LNCaP clone FGC (cell line): Measurements from ENCODE around the gene SMARCA1.

Source experiments
- DNase-seq: peaks from one replicate; pipeline ENCODE4 v3.0.0-alpha.2; 2011; ENCODE audit warnings: low read depth
- H3K4me3 ChIP-seq: 2 replicates; pipeline ENCODE4 v1.5.1; 2011; ENCODE audit warnings: mild to moderate bottlenecking, low read depth, low read length, control low read depth
- CTCF ChIP-seq: IDR thresholded peaks from 2 replicates; pipeline ENCODE4 v1.5.1; 2012; ENCODE audit warnings: mild to moderate bottlenecking; ENCODE audit not compliant: control insufficient read depth, insufficient read depth; ENCODE audit errors: extremely low read depth

Gene SMARCA1

GRCh38 chrX:129525896-129526295 is 2.6 kb upstream of the SMARCA1 start:
- no peak for TF ChIP-seq CTCF
- DNase-seq = no peak

GRCh38 chrX:129525162-129525561 is 1.9 kb upstream of the SMARCA1 start:
- H3K4me3 ChIP-seq = no peak overlapping the region
- DNase-seq = peak; percentile 70
- no peak for TF ChIP-seq CTCF

More at GRCh38 chrX:129525896-129526295, 2.6 kb upstream of the SMARCA1 start:
- H3K4me3 ChIP-seq = no peak overlapping the region

- TF ChIP-seq CTCF = no peak
- DNase-seq = no peak
- no peak overlapping the region for H3K4me3 ChIP-seq
Observed at GRCh38 chrX:129524250-129524850, 1.1 kb upstream of the SMARCA1 start.

GRCh38 chrX:129522184-129523078 is 859 bp downstream of the SMARCA1 start:
- TF ChIP-seq CTCF = no peak
- peak overlapping the region; percentile 51 for H3K4me3 ChIP-seq
- no peak for DNase-seq

DNA sequence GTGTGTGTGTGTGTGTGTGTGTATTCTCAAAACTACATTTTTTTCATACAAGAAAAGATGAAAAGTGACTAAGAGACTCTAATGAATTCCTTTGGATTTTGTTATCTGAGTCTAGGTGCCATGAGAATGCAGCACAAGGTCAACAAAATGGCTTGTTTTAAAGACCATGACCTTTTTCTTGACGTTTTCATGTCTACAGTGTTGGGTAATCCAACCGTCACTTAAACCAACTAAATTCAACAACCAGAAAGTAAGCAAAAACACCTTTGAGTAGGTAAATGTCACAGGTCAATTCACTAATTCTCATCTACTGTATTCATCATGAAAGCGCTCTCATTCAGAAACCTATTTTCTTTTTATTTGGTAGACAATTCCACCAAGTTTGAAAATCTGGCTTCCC is 3.1 kb downstream of the SMARCA1 start:
- TF ChIP-seq CTCF = no peak
- DNase-seq = no peak
- H3K4me3 ChIP-seq = no peak overlapping the region

DNA sequence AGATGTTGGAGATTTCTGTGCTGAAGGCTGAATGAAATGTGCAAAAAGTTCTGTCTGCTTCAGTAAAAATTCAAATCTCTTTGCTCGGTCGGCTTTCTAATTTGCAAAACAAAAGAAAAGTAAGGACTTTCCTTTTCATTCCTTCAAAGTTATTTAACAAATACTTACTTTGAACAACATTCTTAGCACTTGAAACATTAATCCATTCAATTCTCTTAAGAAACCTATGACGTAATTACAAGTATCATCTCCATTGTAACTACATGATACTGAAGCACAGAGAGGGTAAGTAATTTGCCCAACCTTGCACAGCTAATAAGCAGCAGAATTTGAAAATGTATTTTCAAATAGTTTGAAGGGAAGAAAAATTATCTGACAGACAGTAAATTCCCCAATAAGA is 6.9 kb downstream of the SMARCA1 start:
- no peak overlapping the region for H3K4me3 ChIP-seq
- no peak for DNase-seq
- no peak for TF ChIP-seq CTCF
